Fibroblast of pulmonary artery (primary cell): ENCODE results near the gene CPNE4.

Source experiments
- DNase-seq: peaks from one replicate; pipeline ENCODE4 v3.0.0-alpha.2; 2010; ENCODE audit warnings: low read depth
- H3K4me3 ChIP-seq: replicated peaks from 2 replicates; pipeline ENCODE4 v1.5.1; 2011; ENCODE audit warnings: low read depth, mild to moderate bottlenecking, control low read depth, low read length, moderate library complexity
- TF ChIP-seq, protein P1 (sequence below): IDR thresholded peaks from 2 replicates; pipeline ENCODE4 v1.5.1; 2011; ENCODE audit warnings: mild to moderate bottlenecking, control low read depth, low read length, inconsistent platforms; ENCODE audit errors: missing control alignments

CPNE4 gene

DNA sequence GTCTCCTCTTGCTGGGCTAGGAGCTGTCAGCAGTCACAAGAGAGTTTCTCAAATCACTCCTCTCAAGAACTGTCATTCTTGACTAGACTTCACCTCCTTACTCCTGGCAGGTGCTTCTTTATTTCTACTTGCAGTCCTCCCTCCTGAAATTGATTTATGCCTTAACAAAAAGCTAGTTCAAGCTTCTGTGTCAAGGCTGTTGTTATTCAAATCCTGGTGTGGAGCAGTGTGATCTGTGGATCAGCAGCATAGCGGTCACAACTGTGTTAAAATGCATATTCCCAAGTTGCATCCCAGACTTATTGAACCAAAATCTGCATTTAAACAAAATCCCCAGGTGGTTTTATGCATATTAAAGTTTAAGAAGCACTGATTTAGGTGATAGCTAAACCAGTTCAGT, 411.4 kb downstream of the CPNE4 start:
- TF ChIP-seq, protein P1, sequence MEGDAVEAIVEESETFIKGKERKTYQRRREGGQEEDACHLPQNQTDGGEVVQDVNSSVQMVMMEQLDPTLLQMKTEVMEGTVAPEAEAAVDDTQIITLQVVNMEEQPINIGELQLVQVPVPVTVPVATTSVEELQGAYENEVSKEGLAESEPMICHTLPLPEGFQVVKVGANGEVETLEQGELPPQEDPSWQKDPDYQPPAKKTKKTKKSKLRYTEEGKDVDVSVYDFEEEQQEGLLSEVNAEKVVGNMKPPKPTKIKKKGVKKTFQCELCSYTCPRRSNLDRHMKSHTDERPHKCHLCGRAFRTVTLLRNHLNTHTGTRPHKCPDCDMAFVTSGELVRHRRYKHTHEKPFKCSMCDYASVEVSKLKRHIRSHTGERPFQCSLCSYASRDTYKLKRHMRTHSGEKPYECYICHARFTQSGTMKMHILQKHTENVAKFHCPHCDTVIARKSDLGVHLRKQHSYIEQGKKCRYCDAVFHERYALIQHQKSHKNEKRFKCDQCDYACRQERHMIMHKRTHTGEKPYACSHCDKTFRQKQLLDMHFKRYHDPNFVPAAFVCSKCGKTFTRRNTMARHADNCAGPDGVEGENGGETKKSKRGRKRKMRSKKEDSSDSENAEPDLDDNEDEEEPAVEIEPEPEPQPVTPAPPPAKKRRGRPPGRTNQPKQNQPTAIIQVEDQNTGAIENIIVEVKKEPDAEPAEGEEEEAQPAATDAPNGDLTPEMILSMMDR: no peak

DNA sequence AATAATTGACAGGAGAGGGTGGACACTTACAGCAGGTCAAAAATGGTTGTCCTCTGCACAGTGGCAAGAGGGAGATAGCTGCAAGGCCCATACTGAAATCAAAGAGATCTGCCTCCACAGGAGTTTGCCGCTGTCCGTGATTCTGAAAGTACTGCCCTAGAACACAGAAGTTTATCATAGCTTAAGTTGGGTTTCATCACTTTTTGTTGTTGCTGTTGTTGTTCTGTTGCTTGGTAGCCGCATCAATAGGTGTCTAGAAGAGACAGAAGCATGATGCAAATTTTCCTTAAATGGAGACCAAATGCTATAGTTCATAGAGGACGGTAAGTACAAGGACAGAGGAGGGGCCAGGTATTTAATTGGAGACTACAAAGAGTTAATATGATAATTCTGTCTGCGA, 412.1 kb downstream of the CPNE4 start:
- DNase-seq: no peak
- no peak overlapping the region for H3K4me3 ChIP-seq
- TF ChIP-seq, protein P1: no peak

More for the DNA sequence above, 411.4 kb downstream of the CPNE4 start:
- H3K4me3 ChIP-seq: no peak overlapping the region
- DNase-seq: no peak

GRCh38 chr3:131620977-131621376, 413.8 kb downstream of the CPNE4 start:
- TF ChIP-seq, protein P1: no peak
- H3K4me3 ChIP-seq: no peak overlapping the region

DNA sequence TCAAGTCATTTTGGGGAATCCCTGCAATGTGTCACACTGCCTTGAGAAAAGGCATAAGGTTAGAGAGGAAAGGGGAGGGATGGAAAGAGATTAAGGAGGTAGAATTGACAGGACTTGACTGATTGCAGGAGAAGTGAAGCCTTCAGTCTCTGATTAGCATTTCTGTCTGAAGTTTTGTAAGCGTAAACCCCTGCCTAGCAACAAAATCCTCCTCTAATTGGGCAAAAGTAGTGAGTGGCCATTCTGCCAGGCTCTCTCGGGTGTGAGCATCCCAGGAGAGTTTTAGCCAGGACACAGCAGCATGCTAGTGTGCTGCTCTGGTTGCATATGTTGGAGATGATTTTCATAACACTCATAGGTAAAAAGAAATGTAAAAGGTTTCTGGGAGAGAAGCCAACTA, 415.0 kb downstream of the CPNE4 start:
- no peak overlapping the region for H3K4me3 ChIP-seq
- DNase-seq: no peak
- TF ChIP-seq, protein P1: no peak

More at GRCh38 chr3:131620977-131621376, 413.8 kb downstream of the CPNE4 start:
- no peak for DNase-seq

GRCh38 chr3:131616719-131617118, 418.1 kb downstream of the CPNE4 start:
- TF ChIP-seq, protein P1: no peak
- no peak for DNase-seq
- no peak overlapping the region for H3K4me3 ChIP-seq

- DNase-seq: no peak
- TF ChIP-seq, protein P1: no peak
These were observed 422.1 kb downstream of the CPNE4 start for GRCh38 chr3:131612745-131613144.

GRCh38 chr3:131610174-131610573, 424.6 kb downstream of the CPNE4 start:
- DNase-seq: no peak
- TF ChIP-seq, protein P1: no peak
- no peak overlapping the region for H3K4me3 ChIP-seq

More at GRCh38 chr3:131612745-131613144, 422.1 kb downstream of the CPNE4 start:
- no peak overlapping the region for H3K4me3 ChIP-seq
